Measurements from ENCODE around the gene ACOT11. TPM values are rescaled to one million over a fixed set of nuclear protein-coding genes. Genes with fewer than 3 reads are reported as not detected.

Gene ACOT11
- total RNA-seq, 1 donor from 2014 or later: 3.4 TPM

GRCh38 chr1:54582566-54583306, 34.7 kb downstream of the ACOT11 start:
- no peak for DNase-seq (ENCODE audit: low read depth)
- FAIRE-seq: no peak
- Histone ChIP-seq H3K4me3 (ENCODE audit: low read depth, low read length) (no peak overlapping the region), H3K36me3 (ENCODE audit: control insufficient read depth, insufficient read depth, low read length) (no peaks in the 10 kb centered on the region), H3K27me3 (ENCODE audit: control insufficient read depth, insufficient read depth, low read length) (no peaks in the 10 kb centered on the region)
- no peak for TF ChIP-seq CTCF (IDR thresholded peaks at IDR 0.05; ENCODE audit: insufficient read depth, low read length, severe bottlenecking)

- no peak for FAIRE-seq
- no peak overlapping the region for H3K4me3 ChIP-seq (ENCODE audit: low read depth, low read length)
Observed at GRCh38 chr1:54583307-54583686, 35.3 kb downstream of the ACOT11 start.

GRCh38 chr1:54583871-54584270, 35.8 kb downstream of the ACOT11 start:
- FAIRE-seq (no peak), DNase-seq (ENCODE audit: low read depth) (no peak)
- Histone ChIP-seq H3K4me3 (ENCODE audit: low read depth, low read length) (no peak overlapping the region), H3K36me3 (ENCODE audit: control insufficient read depth, insufficient read depth, low read length) (no peaks in the 10 kb centered on the region), H3K27me3 (ENCODE audit: control insufficient read depth, insufficient read depth, low read length) (no peaks in the 10 kb centered on the region)
- TF ChIP-seq CTCF (IDR thresholded peaks at IDR 0.05; ENCODE audit: insufficient read depth, low read length, severe bottlenecking): no peak

More at GRCh38 chr1:54583307-54583686, 35.3 kb downstream of the ACOT11 start:
- no peaks in the 10 kb centered on the region for H3K27me3 ChIP-seq (ENCODE audit: control insufficient read depth, insufficient read depth, low read length)
- no peak for DNase-seq (ENCODE audit: low read depth)
- no peaks in the 10 kb centered on the region for H3K36me3 ChIP-seq (ENCODE audit: control insufficient read depth, insufficient read depth, low read length)
- TF ChIP-seq CTCF (IDR thresholded peaks at IDR 0.05; ENCODE audit: insufficient read depth, low read length, severe bottlenecking): no peak

GRCh38 chr1:54584575-54584974, 36.5 kb downstream of the ACOT11 start:
- no peaks in the 10 kb centered on the region for H3K27me3 ChIP-seq (ENCODE audit: control insufficient read depth, insufficient read depth, low read length)
- no peaks in the 10 kb centered on the region for H3K36me3 ChIP-seq (ENCODE audit: control insufficient read depth, insufficient read depth, low read length)
- DNase-seq (ENCODE audit: low read depth): no peak
- no peak overlapping the region for H3K4me3 ChIP-seq (ENCODE audit: low read depth, low read length)
- FAIRE-seq: no peak
- TF ChIP-seq CTCF (IDR thresholded peaks at IDR 0.05; ENCODE audit: insufficient read depth, low read length, severe bottlenecking): no peak

GRCh38 chr1:54585181-54586066, 37.4 kb downstream of the ACOT11 start:
- TF ChIP-seq CTCF (IDR thresholded peaks at IDR 0.05; ENCODE audit: insufficient read depth, low read length, severe bottlenecking): no peak
- Histone ChIP-seq H3K4me3 (ENCODE audit: low read depth, low read length) (no peak overlapping the region), H3K27me3 (ENCODE audit: control insufficient read depth, insufficient read depth, low read length) (no peaks in the 10 kb centered on the region), H3K36me3 (ENCODE audit: control insufficient read depth, insufficient read depth, low read length) (no peaks in the 10 kb centered on the region)
- DNase-seq (ENCODE audit: low read depth) (no peak), FAIRE-seq (peak; percentile 28)

Measured in bronchial epithelial cell (primary cell).